ENCODE measurements around the gene FLT3LG. TPM values are rescaled to one million over a fixed set of nuclear protein-coding genes. Genes with fewer than 3 reads are reported as not detected.

Gene FLT3LG
- total RNA-seq, 2 donors from 2014 or later: 77.2 to 92.8 TPM

DNA sequence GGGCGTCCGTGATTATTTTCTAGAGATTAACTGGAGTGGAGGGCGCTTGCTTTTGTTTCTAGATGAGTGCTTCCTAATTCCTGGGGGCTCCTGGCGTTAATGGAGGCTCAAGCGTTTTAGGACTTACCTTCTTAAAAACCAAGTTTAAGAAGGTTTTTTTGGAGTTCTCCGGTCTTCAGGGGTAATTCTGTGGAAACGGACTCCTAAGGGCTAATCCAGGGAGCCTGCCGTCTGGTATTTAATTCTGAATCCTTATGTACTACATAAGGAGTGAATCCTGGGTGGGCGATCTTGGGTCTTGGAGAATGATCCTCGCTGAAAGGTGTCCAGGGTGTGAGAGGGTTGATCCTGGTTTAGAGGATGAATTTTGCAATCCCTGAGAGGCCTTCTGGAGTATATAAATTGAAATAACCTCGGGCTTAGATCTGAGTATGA, 22.6 kb downstream of the FLT3LG start:
- peaks cover 11% of the 10 kb centered on the region for H3K4me1 Mint-ChIP-seq

DNA sequence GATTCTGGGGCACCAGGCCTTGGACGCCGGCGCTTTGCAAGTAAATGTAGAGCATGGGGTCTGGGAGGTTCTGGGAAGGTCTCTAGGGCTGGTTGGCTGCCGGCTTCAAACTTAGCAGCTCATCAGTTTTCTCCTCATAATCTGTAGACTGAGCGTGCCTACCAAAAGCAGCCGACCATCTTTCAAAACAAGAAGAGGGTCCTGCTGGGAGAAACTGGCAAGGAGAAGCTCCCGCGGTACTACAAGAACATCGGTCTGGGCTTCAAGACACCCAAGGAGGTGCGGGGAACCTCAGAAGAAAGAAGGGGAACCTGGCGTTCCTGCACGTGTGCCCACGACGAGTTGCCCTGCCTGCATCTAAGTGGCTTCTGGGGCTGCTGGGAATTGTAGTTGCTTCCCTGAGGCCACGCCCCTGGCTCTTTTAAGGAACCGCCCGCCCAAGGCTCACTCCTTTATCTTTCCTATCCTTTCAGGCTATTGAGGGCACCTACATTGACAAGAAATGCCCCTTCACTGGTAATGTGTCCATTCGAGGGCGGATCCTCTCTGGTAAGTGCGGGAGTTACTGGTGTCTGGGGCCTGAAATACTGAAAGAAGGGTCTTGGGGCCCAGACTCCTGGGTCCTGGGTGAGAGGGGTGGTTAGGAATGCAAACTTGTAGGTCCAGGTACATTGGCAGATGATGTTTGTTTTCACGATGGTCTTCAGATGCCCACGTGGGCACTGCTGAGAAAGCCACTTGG, 23.2 kb downstream of the FLT3LG start:
- Mint-ChIP-seq H3K9me3 (no peaks in the 10 kb centered on the region), H3K36me3 (ENCODE audit: low read depth) (peaks cover 65% of the 10 kb centered on the region), H3K4me3 (peak overlapping the region; percentile 91), H3K27ac (peak overlapping the region; percentile 92), H3K27me3 (no peaks in the 10 kb centered on the region), H3K4me1 (peaks cover 11% of the 10 kb centered on the region)
- no peak for ATAC-seq (replicated peaks)

More for the DNA sequence above, 22.6 kb downstream of the FLT3LG start:
- Mint-ChIP-seq H3K4me3 (peak overlapping the region; percentile 91), H3K36me3 (ENCODE audit: low read depth) (peaks cover 71% of the 10 kb centered on the region), H3K27me3 (no peaks in the 10 kb centered on the region), H3K27ac (peak overlapping the region; percentile 92), H3K9me3 (no peaks in the 10 kb centered on the region)
- no peak for ATAC-seq (replicated peaks)

DNA sequence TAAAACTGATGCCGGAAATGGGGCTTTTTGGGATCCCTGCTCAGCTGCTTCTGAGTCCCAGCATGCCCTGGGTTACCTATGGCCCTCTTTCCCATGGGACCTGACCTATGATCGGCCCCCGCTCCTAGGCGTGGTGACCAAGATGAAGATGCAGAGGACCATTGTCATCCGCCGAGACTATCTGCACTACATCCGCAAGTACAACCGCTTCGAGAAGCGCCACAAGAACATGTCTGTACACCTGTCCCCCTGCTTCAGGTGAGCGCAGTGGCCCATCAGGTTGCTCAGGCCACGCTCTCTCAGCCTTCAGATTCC, 23.7 kb downstream of the FLT3LG start:
- Mint-ChIP-seq H3K9me3 (no peaks in the 10 kb centered on the region), H3K36me3 (ENCODE audit: low read depth) (peaks cover 59% of the 10 kb centered on the region), H3K4me3 (peak overlapping the region; percentile 91), H3K4me1 (peaks cover 11% of the 10 kb centered on the region), H3K27ac (peak overlapping the region; percentile 92), H3K27me3 (no peaks in the 10 kb centered on the region)
- no peak for ATAC-seq (replicated peaks)

DNA sequence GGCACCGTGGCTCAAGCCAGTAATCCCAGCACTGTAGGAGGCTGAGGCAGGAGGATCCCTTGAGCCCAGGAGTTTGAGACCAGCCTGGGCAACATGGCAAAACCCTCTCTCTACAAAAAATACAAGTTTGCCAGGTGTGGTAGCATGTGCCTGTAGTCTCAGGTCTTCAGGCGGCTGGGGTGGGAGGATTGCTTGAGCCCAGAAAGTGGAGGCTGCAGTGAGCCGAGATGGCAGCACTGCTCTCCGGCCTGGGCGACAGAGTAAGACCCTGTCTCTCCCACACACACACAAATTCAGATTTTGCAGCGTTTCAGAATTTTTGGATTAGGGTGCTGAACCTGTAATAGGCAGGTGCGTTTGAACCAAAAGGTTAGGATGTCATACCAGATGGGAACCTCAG, 24.5 kb downstream of the FLT3LG start:
- Mint-ChIP-seq H3K27me3 (no peaks in the 10 kb centered on the region), H3K4me3 (peak overlapping the region; percentile 91), H3K36me3 (ENCODE audit: low read depth) (peaks cover 53% of the 10 kb centered on the region), H3K27ac (peak overlapping the region; percentile 92), H3K9me3 (no peaks in the 10 kb centered on the region), H3K4me1 (peaks cover 11% of the 10 kb centered on the region)
- ATAC-seq (replicated peaks): no peak

DNA sequence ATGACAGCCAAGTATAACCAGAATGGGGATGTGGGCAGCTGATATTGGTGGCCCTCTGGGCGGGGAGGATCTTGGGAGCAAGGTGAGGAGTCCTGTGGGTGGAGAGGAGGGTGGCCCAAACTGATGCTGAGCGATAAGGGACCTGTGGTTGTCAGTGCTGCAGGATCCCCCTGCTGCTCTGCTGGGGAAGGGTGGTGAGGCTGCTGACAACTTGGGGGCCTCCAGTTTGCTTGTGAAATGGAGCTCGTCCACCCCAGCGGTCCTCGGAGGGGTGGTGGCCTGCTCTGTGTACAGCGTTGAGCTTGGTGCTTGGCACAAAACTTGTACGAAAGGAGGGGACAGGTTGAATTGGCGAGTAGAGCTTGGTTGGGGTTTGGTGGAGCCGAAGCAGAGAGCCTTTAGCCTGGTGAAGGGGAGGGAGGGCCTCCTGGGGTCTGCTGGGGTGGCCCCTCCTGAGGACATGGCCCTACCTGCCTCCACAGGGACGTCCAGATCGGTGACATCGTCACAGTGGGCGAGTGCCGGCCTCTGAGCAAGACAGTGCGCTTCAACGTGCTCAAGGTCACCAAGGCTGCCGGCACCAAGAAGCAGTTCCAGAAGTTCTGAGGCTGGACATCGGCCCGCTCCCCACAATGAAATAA, 25.1 kb downstream of the FLT3LG start:
- ATAC-seq (replicated peaks): no peak
- peak overlapping the region; percentile 91 for H3K4me3 Mint-ChIP-seq
- H3K4me1 Mint-ChIP-seq: peaks cover 11% of the 10 kb centered on the region
- peaks cover 53% of the 10 kb centered on the region for H3K36me3 Mint-ChIP-seq (ENCODE audit: low read depth)
- H3K27ac Mint-ChIP-seq: peak overlapping the region; percentile 92
- H3K27me3 Mint-ChIP-seq: no peaks in the 10 kb centered on the region
- H3K9me3 Mint-ChIP-seq: no peaks in the 10 kb centered on the region

DNA sequence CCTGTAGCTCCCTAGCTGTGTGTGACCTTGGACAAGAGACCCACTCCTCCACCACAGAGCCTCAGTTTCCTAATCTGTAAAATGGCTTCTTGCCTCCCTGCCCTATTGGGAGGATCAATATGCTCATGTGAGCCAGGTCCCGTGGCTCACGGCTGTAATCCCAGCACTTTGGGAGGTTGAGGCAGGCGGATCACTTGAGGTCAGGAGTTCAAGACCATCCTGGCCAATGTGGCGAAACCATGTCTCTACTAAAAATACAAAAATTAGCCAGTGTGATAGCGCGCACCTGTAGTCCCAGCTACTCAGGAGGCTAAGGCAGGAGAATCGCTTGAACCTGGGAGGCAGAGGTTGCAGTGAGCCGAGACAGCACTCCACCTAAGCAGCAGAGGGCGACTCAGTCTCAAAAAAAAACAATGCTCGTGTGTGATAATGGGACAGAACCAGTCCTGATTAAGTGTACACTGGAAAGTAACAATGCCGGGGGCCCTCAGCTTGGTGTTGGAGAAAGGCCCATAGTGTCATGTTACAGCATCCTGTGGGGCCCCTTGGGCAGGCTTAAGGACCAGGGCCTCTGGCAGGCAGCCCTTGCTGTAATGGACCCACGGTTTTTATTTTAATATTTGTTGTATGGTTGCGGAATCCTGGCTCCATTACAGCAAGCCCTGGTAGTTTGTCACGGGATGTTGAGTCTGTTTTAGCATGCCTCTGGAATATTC, 29.0 kb downstream of the FLT3LG start:
- Mint-ChIP-seq H3K36me3 (ENCODE audit: low read depth) (peaks cover 30% of the 10 kb centered on the region), H3K9me3 (no peaks in the 10 kb centered on the region), H3K27ac (peak overlapping the region; percentile 76), H3K4me1 (peaks cover 11% of the 10 kb centered on the region), H3K27me3 (no peaks in the 10 kb centered on the region), H3K4me3 (peak overlapping the region; percentile 21)
- ATAC-seq (replicated peaks): peak; percentile 32

DNA sequence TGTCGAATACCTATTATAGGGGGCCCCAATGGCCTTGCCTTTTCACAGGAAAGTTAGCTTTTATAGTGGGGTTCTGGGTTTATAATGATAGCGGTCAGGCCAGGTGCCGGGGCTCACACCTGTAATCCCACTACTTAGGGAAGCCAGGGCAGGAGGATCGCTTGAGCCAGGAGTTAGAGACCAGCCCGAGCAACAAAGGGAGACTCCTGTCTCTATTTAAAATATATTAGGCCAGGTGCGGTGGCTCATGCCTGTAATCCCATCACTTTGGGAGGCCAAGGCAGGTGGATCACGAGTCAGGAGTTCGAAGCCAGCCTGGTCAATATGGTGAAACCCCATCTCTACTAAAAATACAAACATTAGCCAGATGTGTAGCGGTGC, 29.6 kb downstream of the FLT3LG start:
- H3K4me1 Mint-ChIP-seq: peaks cover 11% of the 10 kb centered on the region
- no peaks in the 10 kb centered on the region for H3K27me3 Mint-ChIP-seq
- peaks cover 25% of the 10 kb centered on the region for H3K36me3 Mint-ChIP-seq (ENCODE audit: low read depth)
- ATAC-seq (replicated peaks): no peak
- no peak overlapping the region for H3K4me3 Mint-ChIP-seq
- no peaks in the 10 kb centered on the region for H3K9me3 Mint-ChIP-seq
- no peak overlapping the region for H3K27ac Mint-ChIP-seq

DNA sequence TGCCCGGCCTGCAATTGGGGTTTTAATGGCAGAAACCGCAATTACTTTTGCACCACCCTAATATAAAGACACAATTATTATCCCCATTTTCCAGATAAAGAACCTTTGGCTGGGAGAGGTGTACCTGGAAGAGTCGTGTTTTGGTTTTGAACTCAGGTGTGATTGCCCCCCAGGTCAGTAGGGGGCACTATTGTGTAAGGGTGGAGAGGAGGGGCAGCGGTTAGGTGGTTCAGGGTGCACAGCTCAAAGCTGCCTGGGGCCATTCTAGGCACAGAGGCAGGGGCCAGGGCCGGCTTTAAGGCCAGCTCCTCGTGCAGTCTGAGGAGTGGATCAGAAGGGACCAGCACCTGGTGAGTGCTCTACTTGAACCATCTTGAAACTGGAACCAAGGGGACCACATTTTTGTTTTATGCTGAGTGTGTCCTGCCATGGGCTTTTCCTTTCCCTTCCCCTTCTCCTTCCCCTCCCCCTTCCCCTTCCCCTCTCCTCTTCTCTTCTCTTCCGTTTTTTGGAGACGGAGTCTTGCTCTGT, 32.6 kb downstream of the FLT3LG start:
- Mint-ChIP-seq H3K9me3 (no peaks in the 10 kb centered on the region), H3K27me3 (no peaks in the 10 kb centered on the region), H3K4me1 (peaks cover 4% of the 10 kb centered on the region), H3K27ac (no peak overlapping the region), H3K4me3 (no peak overlapping the region), H3K36me3 (ENCODE audit: low read depth) (no peaks in the 10 kb centered on the region)
- ATAC-seq (replicated peaks): peak; percentile 88

DNA sequence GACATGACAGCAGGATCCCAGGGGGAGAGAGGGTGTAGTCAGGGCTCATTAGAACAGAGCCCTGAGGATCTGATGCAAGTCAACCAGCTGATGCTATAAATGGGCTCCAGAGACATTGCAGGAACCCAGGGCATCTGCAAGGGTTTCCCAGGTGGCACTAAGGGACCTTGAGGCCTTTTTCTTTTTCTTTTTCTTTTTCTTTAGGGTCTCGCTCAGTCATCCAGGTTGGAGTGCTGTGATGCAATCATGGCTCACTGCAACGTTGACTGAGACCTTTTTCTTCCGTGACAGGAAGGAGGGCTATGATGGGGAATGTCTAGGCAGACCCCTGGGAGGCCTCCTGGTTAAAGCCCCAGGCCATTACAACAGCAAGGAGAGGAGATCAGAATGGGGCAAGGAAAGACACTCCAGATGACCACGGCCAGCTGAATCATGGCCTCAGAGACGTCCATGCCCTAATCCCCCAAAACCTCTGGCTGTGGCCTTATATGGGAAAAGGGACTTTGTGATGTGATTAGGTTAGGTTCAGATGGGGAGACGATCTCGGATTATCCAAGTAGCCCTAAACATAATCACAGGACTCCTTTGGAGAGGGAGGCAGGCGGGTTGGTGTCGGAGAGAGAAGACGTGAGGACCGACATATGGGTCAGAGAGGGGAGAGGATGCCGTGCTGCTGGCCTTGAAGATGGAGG, 33.9 kb downstream of the FLT3LG start:
- Mint-ChIP-seq H3K4me1 (peaks cover 6% of the 10 kb centered on the region), H3K36me3 (ENCODE audit: low read depth) (no peaks in the 10 kb centered on the region), H3K27me3 (no peaks in the 10 kb centered on the region), H3K27ac (peak overlapping the region; percentile 56), H3K4me3 (no peak overlapping the region), H3K9me3 (no peaks in the 10 kb centered on the region)
- ATAC-seq (replicated peaks): no peak

DNA sequence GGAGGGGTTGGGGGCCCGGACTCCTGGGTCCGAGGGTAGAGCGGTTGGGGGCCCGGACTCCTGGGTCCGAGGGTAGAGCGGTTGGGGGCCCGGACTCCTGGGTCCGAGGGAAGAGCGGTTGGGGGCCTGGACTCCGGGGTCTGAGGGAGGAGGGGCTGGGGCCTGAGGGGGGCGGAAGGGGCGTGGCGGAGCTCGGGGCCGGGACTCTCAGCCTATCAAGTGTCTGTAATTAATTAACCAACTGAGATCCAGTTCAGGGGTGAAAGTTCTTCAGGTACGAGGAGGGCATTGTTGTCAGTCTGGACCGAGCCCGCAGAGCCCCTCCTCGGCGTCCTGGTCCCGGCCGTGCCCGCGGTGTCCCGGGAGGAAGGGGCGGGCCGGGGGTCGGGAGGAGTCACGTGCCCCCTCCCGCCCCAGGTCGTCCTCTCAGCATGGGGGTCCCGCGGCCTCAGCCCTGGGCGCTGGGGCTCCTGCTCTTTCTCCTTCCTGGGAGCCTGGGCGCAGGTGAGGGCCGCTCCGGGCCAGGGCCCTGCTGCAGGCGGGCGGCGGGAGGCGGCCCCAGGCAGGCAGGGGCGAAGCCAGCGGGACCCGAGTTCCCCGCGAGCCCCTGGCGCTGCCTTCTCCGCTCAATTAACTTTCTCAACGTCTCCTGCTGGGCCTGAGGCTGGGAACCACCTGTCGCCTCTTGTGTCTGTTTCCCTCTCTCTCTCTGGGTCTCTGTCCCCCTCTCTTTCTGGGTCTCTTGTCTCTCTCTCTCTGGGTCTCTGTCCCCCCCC, 39.1 kb downstream of the FLT3LG start:
- Mint-ChIP-seq H3K27ac (peak overlapping the region; percentile 75), H3K36me3 (ENCODE audit: low read depth) (no peaks in the 10 kb centered on the region), H3K9me3 (no peaks in the 10 kb centered on the region), H3K4me1 (peaks cover 10% of the 10 kb centered on the region), H3K27me3 (no peaks in the 10 kb centered on the region), H3K4me3 (peak overlapping the region; percentile 79)
- ATAC-seq (replicated peaks): peak; percentile 78

DNA sequence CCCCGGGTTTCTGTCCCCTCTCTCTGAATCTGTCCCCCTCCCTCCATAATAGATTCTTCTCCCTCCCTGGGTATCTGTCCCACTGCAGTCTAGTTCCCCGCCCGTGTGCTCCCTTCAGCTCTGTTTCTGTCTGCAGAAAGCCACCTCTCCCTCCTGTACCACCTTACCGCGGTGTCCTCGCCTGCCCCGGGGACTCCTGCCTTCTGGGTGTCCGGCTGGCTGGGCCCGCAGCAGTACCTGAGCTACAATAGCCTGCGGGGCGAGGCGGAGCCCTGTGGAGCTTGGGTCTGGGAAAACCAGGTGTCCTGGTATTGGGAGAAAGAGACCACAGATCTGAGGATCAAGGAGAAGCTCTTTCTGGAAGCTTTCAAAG, 39.7 kb downstream of the FLT3LG start:
- Mint-ChIP-seq H3K4me3 (peak overlapping the region; percentile 79), H3K4me1 (peaks cover 10% of the 10 kb centered on the region), H3K36me3 (ENCODE audit: low read depth) (no peaks in the 10 kb centered on the region), H3K27me3 (no peaks in the 10 kb centered on the region), H3K27ac (peak overlapping the region; percentile 75), H3K9me3 (no peaks in the 10 kb centered on the region)
- no peak for ATAC-seq (replicated peaks)

DNA sequence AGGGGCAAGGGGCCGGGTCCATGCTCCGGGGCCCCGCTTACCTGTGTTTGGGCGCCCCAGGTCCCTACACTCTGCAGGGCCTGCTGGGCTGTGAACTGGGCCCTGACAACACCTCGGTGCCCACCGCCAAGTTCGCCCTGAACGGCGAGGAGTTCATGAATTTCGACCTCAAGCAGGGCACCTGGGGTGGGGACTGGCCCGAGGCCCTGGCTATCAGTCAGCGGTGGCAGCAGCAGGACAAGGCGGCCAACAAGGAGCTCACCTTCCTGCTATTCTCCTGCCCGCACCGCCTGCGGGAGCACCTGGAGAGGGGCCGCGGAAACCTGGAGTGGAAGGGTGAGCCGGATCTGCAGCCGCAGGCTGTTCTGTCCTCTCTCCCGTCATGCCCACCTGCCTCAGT, 40.1 kb downstream of the FLT3LG start:
- no peaks in the 10 kb centered on the region for H3K9me3 Mint-ChIP-seq
- peaks cover 10% of the 10 kb centered on the region for H3K4me1 Mint-ChIP-seq
- H3K36me3 Mint-ChIP-seq (ENCODE audit: low read depth): no peaks in the 10 kb centered on the region
- peak overlapping the region; percentile 79 for H3K4me3 Mint-ChIP-seq
- H3K27me3 Mint-ChIP-seq: no peaks in the 10 kb centered on the region
- peak overlapping the region; percentile 75 for H3K27ac Mint-ChIP-seq
- no peak for ATAC-seq (replicated peaks)

DNA sequence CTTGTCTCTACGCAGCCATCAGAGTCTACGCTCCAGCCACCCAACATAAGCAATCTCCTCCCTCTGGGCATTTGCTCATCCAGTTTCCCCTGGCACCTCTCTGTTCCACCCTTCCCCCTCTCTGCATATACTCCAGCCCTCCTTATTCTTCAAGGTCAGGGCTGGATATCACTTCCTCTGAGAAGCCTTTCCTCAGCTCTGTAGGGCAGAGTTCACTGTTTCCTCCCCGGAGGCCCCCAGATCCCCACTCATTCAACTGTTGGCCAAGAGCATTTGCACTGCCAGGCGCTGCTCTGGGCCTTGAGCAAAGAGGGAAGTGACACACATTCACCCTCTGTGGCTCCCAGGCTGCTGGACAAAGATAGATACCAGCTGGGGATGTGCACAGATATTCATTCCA, 41.8 kb downstream of the FLT3LG start:
- Mint-ChIP-seq H3K36me3 (ENCODE audit: low read depth) (no peaks in the 10 kb centered on the region), H3K9me3 (no peaks in the 10 kb centered on the region), H3K27ac (no peak overlapping the region), H3K4me3 (peak overlapping the region; percentile 44), H3K27me3 (no peaks in the 10 kb centered on the region), H3K4me1 (peaks cover 10% of the 10 kb centered on the region)
- no peak for ATAC-seq (replicated peaks)

DNA sequence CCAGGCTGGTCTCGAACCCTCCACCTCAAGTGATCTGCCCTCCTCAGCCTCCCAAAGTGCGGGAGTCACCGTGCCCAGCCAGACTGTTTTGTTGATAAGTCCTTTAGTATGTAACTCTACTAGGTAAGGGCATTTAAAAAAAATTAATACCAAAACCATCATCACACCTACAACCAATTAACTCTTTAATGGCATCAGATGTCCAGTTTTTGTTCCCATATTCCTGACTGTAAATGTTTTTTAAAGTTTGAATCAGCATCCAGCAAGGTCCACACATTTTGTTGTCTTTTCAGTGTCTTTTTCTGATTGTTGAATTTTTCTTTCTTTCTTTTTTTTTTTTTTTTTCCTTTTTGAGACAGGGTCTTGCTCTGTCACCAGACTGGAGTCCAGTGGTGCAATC, 44.0 kb downstream of the FLT3LG start:
- Mint-ChIP-seq H3K4me3 (no peak overlapping the region), H3K9me3 (no peaks in the 10 kb centered on the region), H3K27ac (no peak overlapping the region), H3K36me3 (ENCODE audit: low read depth) (no peaks in the 10 kb centered on the region), H3K4me1 (peaks cover 4% of the 10 kb centered on the region), H3K27me3 (no peaks in the 10 kb centered on the region)
- ATAC-seq (replicated peaks): no peak
